Subcutaneous abdominal adipose tissue (tissue), 5 donors: ENCODE data around the gene NRM.
A peak's percentile ranks its signal among the peaks of the same experiment; 100 is the strongest.
"Not testable (repeated sequence)": the region's sequence is repeated elsewhere in the genome, so short reads cannot be mapped to it uniquely, and the experiment has no call there.

Source experiments
- H3K27ac ChIP-seq: one replicate; pipeline ENCODE4 v1.7.0; 2013; ENCODE audit warnings: low read depth, mild to moderate bottlenecking, inconsistent platforms, low read length, moderate library complexity
- H3K27me3 ChIP-seq, 5 donors: one replicate each; pipeline ENCODE4 v1.7.0; 2013; ENCODE audit warnings: low read length in 5 of 5, inconsistent platforms in 1 of 5; ENCODE audit not compliant: control insufficient read depth in 5 of 5, insufficient read depth in 4 of 5
- H3K36me3 ChIP-seq, 5 donors: one replicate each; pipeline ENCODE4 v1.7.0; 2013; ENCODE audit warnings: low read length in 5 of 5; ENCODE audit not compliant: control insufficient read depth in 5 of 5, insufficient read depth in 5 of 5
- H3K4me1 ChIP-seq, 5 donors: one replicate each; pipeline ENCODE4 v1.7.0; 2013; ENCODE audit warnings: low read length in 5 of 5, mild to moderate bottlenecking in 3 of 5, moderate library complexity in 1 of 5; ENCODE audit not compliant: control insufficient read depth in 5 of 5, insufficient read depth in 5 of 5
- H3K4me3 ChIP-seq, 5 donors: one replicate each; pipeline ENCODE4 v1.7.0; 2013; ENCODE audit warnings: low read length in 5 of 5, low read depth in 1 of 5
- H3K9ac ChIP-seq, 5 donors: one replicate each; pipeline ENCODE4 v1.7.0; 2013; ENCODE audit warnings: low read length in 5 of 5, mild to moderate bottlenecking in 4 of 5, moderate library complexity in 3 of 5
- H3K9me3 ChIP-seq, 5 donors: one replicate each; pipeline ENCODE4 v1.7.0; 2013; ENCODE audit warnings: low read length in 5 of 5; ENCODE audit not compliant: control insufficient read depth in 5 of 5
- donor health status: healthy.
- donor health status: healthy.
- donor health status: healthy.
- donor health status: healthy.
- donor health status: healthy.

The NRM gene

DNA sequence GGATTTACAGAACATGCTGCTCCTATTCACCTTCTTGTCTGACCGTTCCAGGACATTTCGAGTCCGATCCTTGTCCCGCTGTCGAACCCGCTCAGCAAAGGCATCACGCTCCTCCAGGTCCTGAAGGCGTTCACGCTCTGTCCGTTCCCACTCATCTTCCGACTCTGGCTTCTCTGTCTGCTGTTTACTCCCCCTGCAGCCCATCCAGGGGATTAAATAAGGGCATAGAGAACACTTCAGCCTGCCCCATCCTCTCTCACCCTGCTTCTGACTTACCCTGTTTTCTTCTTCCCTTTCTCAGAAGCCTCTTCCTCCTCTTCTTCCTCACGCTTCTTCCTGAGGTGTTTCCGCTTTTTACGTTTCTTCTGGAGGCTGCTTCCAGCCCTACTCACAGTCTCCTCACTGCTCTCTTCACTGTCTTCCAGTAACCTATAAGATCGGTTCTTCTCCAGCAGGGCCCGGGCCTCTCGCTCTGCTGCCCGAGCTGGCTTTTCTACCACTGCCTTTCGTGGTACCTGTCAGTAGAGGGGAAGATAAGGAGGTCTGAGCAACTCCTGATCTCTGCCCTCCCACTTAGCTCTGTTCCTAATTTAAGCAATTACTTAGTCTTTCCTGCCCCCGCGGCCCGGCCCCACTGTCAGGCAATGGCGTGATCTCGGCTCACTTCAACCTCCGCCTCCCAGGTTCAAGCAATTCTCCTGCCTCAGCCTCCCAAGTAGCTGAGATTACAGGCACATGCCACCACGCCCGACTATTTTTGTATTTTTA lies 19.8 kb downstream of the NRM start:
- Histone ChIP-seq H3K27ac (no peak overlapping the region), H3K9me3 (no peaks in the 10 kb centered on the region), H3K36me3 (peaks cover 12 to 44% (median 31%) of the 10 kb centered on the region in 5 donors), H3K4me3 (no peak overlapping the region), H3K9ac (peak overlapping the region in 2 of 5 donors; percentile 93 to 95), H3K4me1 (peaks cover 0 to 21% (median 16%) of the 10 kb centered on the region in 5 donors), H3K27me3 (no peaks in the 10 kb centered on the region)

DNA sequence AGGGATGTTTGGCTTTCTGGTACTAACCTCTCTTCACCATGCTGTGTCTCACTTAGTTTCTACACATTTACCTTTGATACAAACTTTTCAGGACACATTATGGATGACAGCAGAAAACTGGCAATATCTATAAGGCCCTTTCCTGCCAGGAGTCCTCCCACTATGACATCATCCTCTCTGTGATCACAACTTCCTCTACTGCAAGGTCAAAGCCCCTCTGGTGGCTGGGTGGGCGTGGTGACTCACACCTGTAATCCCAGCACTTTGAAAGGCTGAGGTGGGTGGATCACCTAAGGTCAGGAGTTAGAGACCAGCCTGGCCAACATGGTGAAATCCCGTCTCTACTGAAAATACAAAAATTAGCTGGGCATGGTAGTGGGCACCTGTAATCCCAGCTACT lies 24.5 kb downstream of the NRM start:
- H3K36me3 ChIP-seq = peaks cover 21 to 86% (median 71%) of the 10 kb centered on the region in 5 donors
- H3K9me3 ChIP-seq, H3K4me1 ChIP-seq, H3K27me3 ChIP-seq, H3K4me3 ChIP-seq, H3K27ac ChIP-seq, H3K9ac ChIP-seq: not testable (repeated sequence)

GRCh38 chr6:30664994-30665767 lies 25.6 kb downstream of the NRM start:
- H3K4me1 ChIP-seq = no peaks in the 10 kb centered on the region
- no peak overlapping the region for H3K4me3 ChIP-seq
- H3K27me3 ChIP-seq = no peaks in the 10 kb centered on the region
- H3K9ac ChIP-seq = no peak overlapping the region
- H3K36me3 ChIP-seq = peaks cover 21 to 83% (median 70%) of the 10 kb centered on the region in 5 donors
- no peak overlapping the region for H3K27ac ChIP-seq
- H3K9me3 ChIP-seq = no peaks in the 10 kb centered on the region

DNA sequence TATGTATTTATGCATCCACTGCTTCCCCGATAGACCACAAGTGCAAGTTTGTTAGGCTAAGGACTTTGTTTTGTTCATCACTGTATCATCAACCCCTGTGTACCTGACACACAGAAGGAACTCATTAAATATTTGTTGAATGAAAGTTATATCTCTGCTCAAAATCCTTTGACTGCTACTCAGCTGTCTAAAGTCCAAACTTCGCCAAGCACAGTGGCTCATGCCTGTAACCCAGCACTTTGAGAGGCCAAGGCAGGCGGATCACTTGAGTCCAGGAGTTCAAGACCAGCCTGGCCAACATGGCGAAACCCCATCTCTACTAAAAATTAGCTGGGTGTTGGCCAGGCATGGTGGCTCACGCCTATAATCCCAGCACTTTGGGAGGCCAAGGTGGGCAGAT lies 32.9 kb downstream of the NRM start:
- not testable (repeated sequence) for H3K4me3 ChIP-seq, H3K9me3 ChIP-seq, H3K4me1 ChIP-seq, H3K27me3 ChIP-seq, H3K27ac ChIP-seq, H3K9ac ChIP-seq
- H3K36me3 ChIP-seq = peaks cover 6 to 94% (median 89%) of the 10 kb centered on the region in 5 donors

DNA sequence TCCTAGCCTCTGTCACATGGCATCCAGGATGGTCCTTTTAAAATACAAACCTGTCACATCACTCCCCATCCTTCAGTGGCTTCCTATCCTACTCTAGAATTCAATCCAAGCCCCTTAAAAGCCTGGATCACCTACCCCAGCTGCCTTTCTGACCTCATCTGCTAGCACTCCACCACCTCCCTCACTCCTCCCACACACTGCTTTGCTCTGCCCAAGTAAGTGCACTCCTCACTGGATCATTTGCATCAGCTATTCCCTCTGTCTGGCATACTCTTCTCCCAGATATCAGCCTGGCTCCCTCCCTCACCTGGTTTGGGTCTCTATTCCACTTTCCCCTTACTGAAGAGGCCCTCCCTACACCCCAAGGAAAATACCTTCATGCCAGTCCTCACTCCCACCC lies 33.3 kb downstream of the NRM start:
- Histone ChIP-seq H3K4me1 (peaks cover 0 to 4% (median 0%) of the 10 kb centered on the region in 5 donors), H3K27me3 (no peaks in the 10 kb centered on the region), H3K9ac (no peak overlapping the region), H3K4me3 (no peak overlapping the region), H3K36me3 (peaks cover 6 to 94% (median 89%) of the 10 kb centered on the region in 5 donors), H3K9me3 (no peaks in the 10 kb centered on the region), H3K27ac (no peak overlapping the region)

GRCh38 chr6:30656513-30656912 lies 34.3 kb downstream of the NRM start:
- Histone ChIP-seq H3K27me3 (no peaks in the 10 kb centered on the region), H3K9ac (no peak overlapping the region), H3K9me3 (no peaks in the 10 kb centered on the region), H3K27ac (no peak overlapping the region), H3K4me3 (no peak overlapping the region), H3K4me1 (peaks cover 0 to 4% (median 0%) of the 10 kb centered on the region in 5 donors), H3K36me3 (peaks cover 5 to 94% (median 88%) of the 10 kb centered on the region in 5 donors)

DNA sequence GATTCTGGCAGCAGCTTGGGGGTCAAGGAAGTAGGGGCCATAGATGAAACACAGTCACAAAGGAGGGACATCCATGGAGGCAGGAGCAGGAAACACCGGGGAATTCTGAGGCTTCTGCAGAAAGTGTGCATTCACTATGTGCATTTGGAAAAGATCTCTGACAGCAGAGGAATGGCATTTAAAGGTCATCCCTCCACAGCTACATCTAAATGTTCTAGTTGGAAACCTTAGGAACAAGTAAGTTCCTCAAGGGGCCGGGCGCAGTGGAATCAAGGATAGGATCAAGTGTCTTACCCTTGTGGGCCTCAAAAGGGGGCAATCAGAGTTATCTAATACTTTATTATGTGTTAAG lies 35.1 kb downstream of the NRM start:
- no peaks in the 10 kb centered on the region for H3K9me3 ChIP-seq
- H3K4me1 ChIP-seq = peaks cover 0 to 4% (median 0%) of the 10 kb centered on the region in 5 donors
- peaks cover 5 to 98% (median 92%) of the 10 kb centered on the region in 5 donors for H3K36me3 ChIP-seq

GRCh38 chr6:30654798-30655742 lies 35.7 kb downstream of the NRM start:
- peaks cover 5 to 95% (median 88%) of the 10 kb centered on the region in 5 donors for H3K36me3 ChIP-seq

More for the DNA sequence above, 35.1 kb downstream of the NRM start:
- Histone ChIP-seq H3K4me3 (no peak overlapping the region), H3K9ac (no peak overlapping the region), H3K27me3 (no peaks in the 10 kb centered on the region), H3K27ac (no peak overlapping the region)

GRCh38 chr6:30651143-30651542 lies 39.6 kb downstream of the NRM start:
- no peak overlapping the region for H3K9ac ChIP-seq
- no peaks in the 10 kb centered on the region for H3K9me3 ChIP-seq
- peaks cover 6 to 17% (median 15%) of the 10 kb centered on the region in 5 donors for H3K4me1 ChIP-seq
- H3K27me3 ChIP-seq = no peaks in the 10 kb centered on the region
- no peak overlapping the region for H3K4me3 ChIP-seq
- H3K27ac ChIP-seq = no peak overlapping the region
- H3K36me3 ChIP-seq = peaks cover 5 to 56% (median 53%) of the 10 kb centered on the region in 5 donors

More at GRCh38 chr6:30654798-30655742, 35.7 kb downstream of the NRM start:
- H3K9me3 ChIP-seq = no peaks in the 10 kb centered on the region
- H3K27me3 ChIP-seq = no peaks in the 10 kb centered on the region
- H3K4me1 ChIP-seq = peaks cover 0 to 4% (median 0%) of the 10 kb centered on the region in 5 donors
- H3K9ac ChIP-seq = peak overlapping the region in 1 of 5 donors; percentile 74
- no peak overlapping the region for H3K27ac ChIP-seq
- H3K4me3 ChIP-seq = no peak overlapping the region
